GM23248 (cell line): ENCODE measurements around the gene CRYBG2. TPM values are rescaled to one million over a fixed set of nuclear protein-coding genes. Genes with fewer than 3 reads are reported as not detected.
"Not testable (repeated sequence)": the region's sequence is repeated elsewhere in the genome, so short reads cannot be mapped to it uniquely, and the experiment has no call there.

Source experiments
- DNase-seq: peaks from one replicate; pipeline ENCODE4 v3.0.0-alpha.2; 2015
- H2AFZ ChIP-seq: fragments of 200-600 bp; sonication (generic); 2 replicates; pipeline ENCODE4 v1.6.1; 2016; ENCODE audit warnings: antibody characterized with exemption
- H3F3A ChIP-seq: fragments of 200-600 bp; sonication (generic); 2 replicates; pipeline ENCODE4 v1.6.1; 2016; ENCODE audit warnings: mild to moderate bottlenecking, antibody characterized with exemption, mixed run types; ENCODE audit not compliant: insufficient read depth
- H3K27ac ChIP-seq: fragments of 200-600 bp; sonication (generic); 2 replicates; pipeline ENCODE4 v1.5.1; 2016; ENCODE audit warnings: mild to moderate bottlenecking
- H3K27me3 ChIP-seq: fragments of 200-600 bp; sonication (generic); replicated peaks from 2 replicates; pipeline ENCODE4 v1.6.1; 2016; ENCODE audit warnings: mild to moderate bottlenecking; ENCODE audit not compliant: insufficient read depth
- H3K36me3 ChIP-seq: fragments of 200-600 bp; sonication (generic); 2 replicates; pipeline ENCODE4 v1.6.1; 2016; ENCODE audit warnings: low read depth, mild to moderate bottlenecking
- H3K4me1 ChIP-seq: fragments of 200-600 bp; sonication (generic); 2 replicates; pipeline ENCODE4 v1.6.1; 2016; ENCODE audit warnings: mild to moderate bottlenecking; ENCODE audit not compliant: insufficient read depth
- H3K4me2 ChIP-seq: fragments of 200-600 bp; sonication (generic); one replicate; pipeline ENCODE4 v1.6.1; 2016; ENCODE audit warnings: mild to moderate bottlenecking; ENCODE audit not compliant: unreplicated experiment
- H3K4me3 ChIP-seq: fragments of 200-600 bp; sonication (generic); 2 replicates; pipeline ENCODE4 v1.5.1; 2016; ENCODE audit warnings: mild to moderate bottlenecking
- H3K79me2 ChIP-seq: fragments of 200-600 bp; sonication (generic); 2 replicates; pipeline ENCODE4 v1.6.1; 2016; ENCODE audit warnings: mild to moderate bottlenecking; ENCODE audit not compliant: insufficient read depth
- H3K9ac ChIP-seq: fragments of 200-600 bp; sonication (generic); 2 replicates; pipeline ENCODE4 v1.6.1; 2016; ENCODE audit warnings: mild to moderate bottlenecking
- H3K9me2 ChIP-seq: fragments of 200-600 bp; sonication (generic); 2 replicates; pipeline ENCODE4 v1.6.1; 2016; ENCODE audit warnings: mixed run types, mild to moderate bottlenecking, moderate library complexity; ENCODE audit not compliant: insufficient read depth
- H3K9me3 ChIP-seq: fragments of 200-600 bp; sonication (generic); one replicate; pipeline ENCODE4 v1.6.1; 2017; ENCODE audit warnings: low read depth
- H4K20me1 ChIP-seq: fragments of 200-600 bp; sonication (generic); 2 replicates; pipeline ENCODE4 v1.6.0; 2016; ENCODE audit not compliant: insufficient read depth
- EZH2 ChIP-seq: fragments of 200-600 bp; sonication (generic); IDR thresholded peaks from 2 replicates; pipeline ENCODE4 v1.6.1; 2018; ENCODE audit warnings: antibody characterized with exemption, mild to moderate bottlenecking; ENCODE audit not compliant: insufficient read depth, poor library complexity, severe bottlenecking
- EZH2phosphoT487 ChIP-seq: fragments of 200-600 bp; sonication (generic); IDR thresholded peaks from 2 replicates; pipeline ENCODE4 v1.6.1; 2018; ENCODE audit warnings: antibody characterized with exemption, moderate library complexity, mild to moderate bottlenecking, low read depth; ENCODE audit not compliant: insufficient read depth
- WGBS, 2 experiments: methylation state at CpG; one replicate each; pipeline ENCODE4 v1.1.6; 2015 to 2017; ENCODE audit warnings: low lambda C conversion rate in 2 of 2, low coverage in 1 of 2; ENCODE audit errors: missing lambda C conversion rate in 2 of 2; 5-methylcytosine and 5-hydroxymethylcytosine counted together
- in situ Hi-C: fragments of 300-500 bp; cut with MboI; formaldehyde crosslinking; loops from 2 replicates; pipeline ENCODE4 v1.15.0; 2020
- polyA plus RNA-seq: library from polyadenylated mRNA; unstranded; fragments of >200 nt; fragmentation: Nextera tagmentation; extraction: Ambion mirVana; gene quantifications from 2 replicates; pipeline ENCODE4 v1.2.1, GENCODE V29; 2016
- total RNA-seq: library from RNA; depleted of rRNA; stranded (reverse); fragments of >200 nt; shearing (Covaris generic); gene quantifications from 2 replicates; pipeline ENCODE4 v1.2.3, GENCODE V29; 2014

Gene CRYBG2
- total and polyA plus RNA-seq, 2 experiments from 2014 or later = not detected

- DNase-seq = peak; percentile 35
- H3K4me2 ChIP-seq = no peak overlapping the region
These were observed 19.9 kb upstream of the CRYBG2 start for GRCh38 chr1:26373789-26374188.

GRCh38 chr1:26373281-26373680 is 19.4 kb upstream of the CRYBG2 start:
- in situ Hi-C loops = no loop called here
- WGBS, 2 experiments = 78 to 88% methylated on average over 4 of the region's 4 CpGs
- no peaks in the 10 kb centered on the region for H3K36me3 ChIP-seq

More at GRCh38 chr1:26373789-26374188, 19.9 kb upstream of the CRYBG2 start:
- Histone ChIP-seq H3K9me2 (no peaks in the 10 kb centered on the region), H3K36me3 (no peaks in the 10 kb centered on the region), H3K27ac (no peak overlapping the region), H3K9ac (no peak overlapping the region), H3K27me3 (no peaks in the 10 kb centered on the region), H3K4me1 (peaks cover 29% of the 10 kb centered on the region), H2AFZ (no peak overlapping the region), H3K9me3 (no peaks in the 10 kb centered on the region), H4K20me1 (no peaks in the 10 kb centered on the region), H3F3A (peaks cover 6% of the 10 kb centered on the region; the same call in 1 of the 2 replicates), H3K4me3 (no peak overlapping the region), H3K79me2 (no peaks in the 10 kb centered on the region)
- 35 to 56% methylated on average over 2 of the region's 2 CpGs for WGBS, 2 experiments
- TF ChIP-seq EZH2 (no peak), EZH2phosphoT487 (no peak)
- in situ Hi-C loops = no loop called here

GRCh38 chr1:26372611-26373010 is 18.7 kb upstream of the CRYBG2 start, which contains the start of gene ZNF683:
ZNF683 (minus strand) TSS chr1:26372750; CDS start chr1:26368571, 4,179 bp downstream.
- H3K36me3 ChIP-seq, H3F3A ChIP-seq, H3K4me3 ChIP-seq, H3K9ac ChIP-seq, H3K4me2 ChIP-seq, H3K27ac ChIP-seq, DNase-seq, H4K20me1 ChIP-seq, H2AFZ ChIP-seq, H3K9me2 ChIP-seq, in situ Hi-C loops, H3K79me2 ChIP-seq, H3K9me3 ChIP-seq, H3K27me3 ChIP-seq: not testable (repeated sequence)
- H3K4me1 ChIP-seq = peaks cover 19% of the 10 kb centered on the region
- 82 to 100% methylated on average over 2 to 3 of the region's 3 CpGs for WGBS, 2 experiments

More at GRCh38 chr1:26373281-26373680, 19.4 kb upstream of the CRYBG2 start:
- H3F3A ChIP-seq = peaks cover 6% of the 10 kb centered on the region; the same call in 1 of the 2 replicates
- no peak for TF ChIP-seq EZH2phosphoT487
- TF ChIP-seq EZH2 = no peak
- H3K79me2 ChIP-seq = no peaks in the 10 kb centered on the region
- no peak overlapping the region for H3K4me3 ChIP-seq
- no peaks in the 10 kb centered on the region for H3K9me2 ChIP-seq
- no peak overlapping the region for H3K9ac ChIP-seq
- H3K9me3 ChIP-seq = no peaks in the 10 kb centered on the region
- H3K27ac ChIP-seq = no peak overlapping the region
- H3K27me3 ChIP-seq = no peaks in the 10 kb centered on the region
- H3K4me1 ChIP-seq = peaks cover 25% of the 10 kb centered on the region
- DNase-seq = no peak
- H3K4me2 ChIP-seq = no peak overlapping the region
- no peaks in the 10 kb centered on the region for H4K20me1 ChIP-seq
- no peak overlapping the region for H2AFZ ChIP-seq

- H3K9me3 ChIP-seq = no peaks in the 10 kb centered on the region
- no peak overlapping the region for H3K27ac ChIP-seq
- no peak overlapping the region for H2AFZ ChIP-seq
- in situ Hi-C loops = no loop called here
- no peak for TF ChIP-seq EZH2phosphoT487
- no peak for TF ChIP-seq EZH2
- H3K4me3 ChIP-seq = no peak overlapping the region
- no peak overlapping the region for H3K9ac ChIP-seq
- H3K79me2 ChIP-seq = no peaks in the 10 kb centered on the region
- WGBS, 2 experiments = 74 to 81% methylated on average over 5 of the region's 5 CpGs
- H3K27me3 ChIP-seq = no peaks in the 10 kb centered on the region
- peak; percentile 55 for DNase-seq
- H3K4me1 ChIP-seq = peaks cover 16% of the 10 kb centered on the region
- no peaks in the 10 kb centered on the region for H4K20me1 ChIP-seq
- no peaks in the 10 kb centered on the region for H3K36me3 ChIP-seq
- H3K9me2 ChIP-seq = no peaks in the 10 kb centered on the region
- H3F3A ChIP-seq = no peaks in the 10 kb centered on the region
- no peak overlapping the region for H3K4me2 ChIP-seq
These were observed 18.1 kb upstream of the CRYBG2 start for GRCh38 chr1:26372039-26372438.
